Mammary epithelial cell (primary cell): ENCODE data around the gene CACNA2D1.

ENCODE experiments used
- CTCF ChIP-seq, 2 donors: IDR thresholded peaks in 1 of 2; conservative IDR thresholded peaks in 1 of 2; 2 replicates each; pipeline ENCODE4 v1.5.1; 2011 to 2012; ENCODE audit warnings: inconsistent platforms in 2 of 2, low read length in 2 of 2, mild to moderate bottlenecking in 2 of 2, control low read depth in 1 of 2, low read depth in 1 of 2; ENCODE audit not compliant: insufficient read depth in 1 of 2; ENCODE audit errors: extremely low read depth in 1 of 2
- EZH2 ChIP-seq: IDR thresholded peaks from 2 replicates; pipeline ENCODE4 v1.6.1; 2012; ENCODE audit warnings: low read length, inconsistent platforms, borderline replicate concordance

GRCh38 chr7:82035456-82035855 lies 408.1 kb downstream of the CACNA2D1 start:
- TF ChIP-seq CTCF (conservative IDR thresholded peaks at IDR 0.05 in 1 of 2, IDR thresholded peaks at IDR 0.05 in 1 of 2; ENCODE audit: extremely low read depth in 1 of 2, insufficient read depth in 1 of 2, low read depth in 1 of 2, low read length in 2 of 2) (no peak), EZH2 (no peak)
